TTC549 (cell line): ENCODE measurements around the gene DNASE2B.

Experiments used
- FAIRE-seq: peaks from 2 replicates; lab custom pipeline; 2012; peaks lifted over from hg19 to GRCh38; lab: Jason Lieb, UNC

DNASE2B gene

GRCh38 chr1:84374991-84375696 lies 23.1 kb upstream of the DNASE2B start:
- FAIRE-seq = no peak

GRCh38 chr1:84376000-84376910 lies 22.0 kb upstream of the DNASE2B start:
- no peak for FAIRE-seq

- FAIRE-seq = no peak
These were observed 20.7 kb upstream of the DNASE2B start for GRCh38 chr1:84377480-84378095.

- no peak for FAIRE-seq
These were observed 19.0 kb upstream of the DNASE2B start for GRCh38 chr1:84379138-84379916.

- no peak for FAIRE-seq
These were observed 18.4 kb upstream of the DNASE2B start for GRCh38 chr1:84379917-84380180.

GRCh38 chr1:84382127-84382526 lies 16.2 kb upstream of the DNASE2B start:
- no peak for FAIRE-seq

GRCh38 chr1:84385347-84385746 lies 12.9 kb upstream of the DNASE2B start:
- no peak for FAIRE-seq

GRCh38 chr1:84386716-84387479 lies 11.4 kb upstream of the DNASE2B start:
- FAIRE-seq = no peak

- no peak for FAIRE-seq
These were observed 10.7 kb upstream of the DNASE2B start for GRCh38 chr1:84387480-84388163.

- no peak for FAIRE-seq
These were observed 8.1 kb upstream of the DNASE2B start for GRCh38 chr1:84390226-84390625.

- no peak for FAIRE-seq
These were observed 2.9 kb downstream of the DNASE2B start for GRCh38 chr1:84401156-84401555.

GRCh38 chr1:84402060-84402459 lies 3.8 kb downstream of the DNASE2B start:
- FAIRE-seq = no peak

GRCh38 chr1:84402501-84402900 lies 4.2 kb downstream of the DNASE2B start:
- no peak for FAIRE-seq

GRCh38 chr1:84403347-84403746 lies 5.1 kb downstream of the DNASE2B start:
- no peak for FAIRE-seq

GRCh38 chr1:84406346-84406861 lies 8.1 kb downstream of the DNASE2B start:
- no peak for FAIRE-seq

GRCh38 chr1:84407524-84407923 lies 9.2 kb downstream of the DNASE2B start:
- FAIRE-seq = no peak

- no peak for FAIRE-seq
These were observed 9.7 kb downstream of the DNASE2B start for GRCh38 chr1:84407958-84408422.

GRCh38 chr1:84409888-84410287 lies 11.6 kb downstream of the DNASE2B start:
- no peak for FAIRE-seq

- no peak for FAIRE-seq
These were observed 12.2 kb downstream of the DNASE2B start for GRCh38 chr1:84410328-84411095.

- no peak for FAIRE-seq
These were observed 14.1 kb downstream of the DNASE2B start for GRCh38 chr1:84412316-84412942.
